Measurements from ENCODE around the gene TMEM163.
A peak's percentile ranks its signal among the peaks of the same experiment; 100 is the strongest.
"Not testable (repeated sequence)": the region's sequence is repeated elsewhere in the genome, so short reads cannot be mapped to it uniquely, and the experiment has no call there.

TMEM163 gene

GRCh38 chr2:134536296-134536695 is 182.5 kb downstream of the TMEM163 start:
- DNase-seq (ENCODE audit: low spot score) = peak; percentile 20

- no peak for DNase-seq (ENCODE audit: low spot score)
Observed at GRCh38 chr2:134532537-134532936, 186.3 kb downstream of the TMEM163 start.

DNA sequence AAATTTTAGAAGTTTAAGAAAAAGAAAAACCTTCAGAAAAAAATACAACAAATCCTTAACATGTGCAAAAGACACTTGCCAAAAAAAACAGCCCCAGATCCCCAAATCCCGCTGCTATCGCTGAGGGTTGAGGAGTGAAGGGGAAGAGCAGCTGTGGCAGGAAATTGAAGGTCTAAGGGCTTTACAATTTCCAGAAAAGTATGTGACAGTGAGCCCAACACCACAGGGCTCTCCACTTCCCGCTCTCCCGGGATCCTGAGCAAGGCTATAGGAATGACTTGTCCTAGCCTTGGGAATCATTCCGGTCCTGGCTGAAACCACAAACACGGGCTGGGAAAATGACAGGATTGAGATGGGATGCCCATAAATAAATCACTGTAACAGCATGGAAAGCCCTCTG is 191.4 kb downstream of the TMEM163 start:
- DNase-seq (ENCODE audit: low spot score) = no peak

DNA sequence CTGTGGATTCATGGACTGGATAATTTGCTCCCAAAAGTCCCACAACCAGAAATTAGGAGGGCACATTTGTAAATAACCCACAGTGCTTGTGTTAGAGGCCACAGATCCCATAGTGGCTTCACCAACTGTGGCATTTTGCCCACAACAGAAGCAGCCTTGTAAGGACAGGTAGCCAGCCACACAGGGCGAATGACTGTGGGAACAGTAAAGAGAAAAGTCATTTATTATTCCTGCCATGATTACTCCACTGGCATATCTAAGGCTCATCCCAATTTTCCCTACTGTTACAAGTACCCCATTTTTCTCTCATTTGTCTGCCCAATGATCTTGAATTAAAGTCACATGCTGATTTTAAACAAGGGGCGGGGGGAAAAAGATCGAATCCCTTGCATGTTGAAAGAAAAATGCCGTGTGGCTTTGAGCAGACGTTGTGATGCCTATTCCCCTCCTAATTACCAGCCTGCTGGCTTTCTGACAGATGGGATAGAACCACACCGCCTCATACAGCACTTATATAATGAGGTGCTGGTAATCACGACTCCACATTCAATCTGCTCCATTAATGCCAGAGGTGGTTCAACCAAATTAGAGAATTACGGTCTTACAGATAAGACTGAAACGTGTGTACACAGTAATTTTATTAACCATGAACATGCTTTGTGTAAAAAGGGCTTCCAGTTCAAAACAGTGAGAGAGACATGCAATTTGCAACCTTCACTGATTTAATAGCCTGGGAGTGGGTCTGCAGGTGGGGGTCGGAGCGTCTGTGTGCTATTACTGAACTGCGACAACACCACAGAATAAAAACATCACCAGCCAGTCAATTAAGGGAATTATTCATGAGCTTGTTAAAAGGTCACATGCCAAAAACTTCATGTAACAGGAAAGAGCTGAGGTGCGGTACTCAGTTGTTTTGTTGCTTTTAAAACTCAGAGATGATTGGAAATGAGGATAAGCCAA is 196.0 kb downstream of the TMEM163 start:
- no peak for DNase-seq (ENCODE audit: low spot score)

GRCh38 chr2:134518101-134518500 is 200.7 kb downstream of the TMEM163 start:
- no peak for DNase-seq (ENCODE audit: low spot score)

DNA sequence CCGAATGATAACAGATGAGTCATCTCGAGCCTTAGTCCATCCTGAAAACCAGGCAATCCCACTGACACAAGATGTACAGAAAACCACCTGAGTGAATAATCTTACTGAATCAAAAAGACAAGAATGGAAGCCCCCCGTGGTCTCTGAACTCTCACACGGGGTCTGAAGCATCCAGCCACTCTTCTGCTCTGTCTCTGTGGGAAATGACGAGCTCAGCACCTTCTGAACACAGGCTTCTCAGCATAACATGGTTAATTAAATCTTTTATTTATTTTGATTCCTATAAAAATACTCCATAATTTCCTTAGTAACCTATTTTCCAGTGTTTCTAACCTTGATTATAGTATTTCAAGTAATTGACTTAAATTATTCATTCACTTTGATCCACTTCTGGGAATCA is 203.7 kb downstream of the TMEM163 start:
- no peak for DNase-seq (ENCODE audit: low spot score)

DNA sequence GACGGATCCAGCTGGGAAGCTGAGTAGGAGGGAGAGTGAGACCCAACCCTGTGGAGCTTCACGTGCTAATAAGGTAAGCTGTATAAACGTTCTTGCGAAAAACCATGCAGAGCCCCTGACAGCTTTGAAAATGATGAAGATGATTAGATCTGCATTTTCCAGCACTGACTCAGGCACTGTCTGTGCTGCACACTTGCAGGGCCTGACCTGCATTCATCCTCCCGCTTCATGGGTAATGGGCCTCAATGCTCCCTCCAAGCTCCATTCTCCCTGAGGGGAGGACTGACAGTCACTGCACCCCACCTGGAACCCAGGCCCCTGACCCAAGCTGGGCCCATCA is 205.4 kb downstream of the TMEM163 start:
- DNase-seq (ENCODE audit: low spot score) = no peak

- no peak for DNase-seq (ENCODE audit: low spot score)
Observed at GRCh38 chr2:134512734-134513464, 205.9 kb downstream of the TMEM163 start.

- no peak for DNase-seq (ENCODE audit: low spot score)
Observed at GRCh38 chr2:134508391-134508790, 210.4 kb downstream of the TMEM163 start.

- no peak for DNase-seq (ENCODE audit: low spot score)
Observed at GRCh38 chr2:134507697-134508096, 211.1 kb downstream of the TMEM163 start.

DNA sequence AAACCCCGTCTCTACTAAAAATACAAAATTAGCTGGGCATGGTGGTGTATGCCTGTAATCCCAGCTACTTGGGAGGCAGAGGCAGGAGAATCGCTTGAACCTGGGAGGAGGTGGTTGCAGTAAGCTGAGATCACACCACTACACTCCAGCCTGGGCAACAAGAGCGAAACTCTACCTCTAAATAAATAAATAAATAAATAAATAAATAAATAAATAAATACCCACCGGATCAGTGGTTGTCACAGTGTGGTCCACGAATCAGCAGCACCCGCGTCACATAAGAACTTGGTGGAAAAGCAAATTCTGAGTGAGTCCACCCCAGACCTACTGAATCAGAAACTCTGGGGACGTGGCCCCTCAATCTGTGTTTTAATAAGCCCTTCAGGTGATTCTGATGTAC is 211.6 kb downstream of the TMEM163 start:
- not testable (repeated sequence) for DNase-seq (ENCODE audit: low spot score)

GRCh38 chr2:134505446-134505845 is 213.4 kb downstream of the TMEM163 start:
- no peak for DNase-seq (ENCODE audit: low spot score)

DNA sequence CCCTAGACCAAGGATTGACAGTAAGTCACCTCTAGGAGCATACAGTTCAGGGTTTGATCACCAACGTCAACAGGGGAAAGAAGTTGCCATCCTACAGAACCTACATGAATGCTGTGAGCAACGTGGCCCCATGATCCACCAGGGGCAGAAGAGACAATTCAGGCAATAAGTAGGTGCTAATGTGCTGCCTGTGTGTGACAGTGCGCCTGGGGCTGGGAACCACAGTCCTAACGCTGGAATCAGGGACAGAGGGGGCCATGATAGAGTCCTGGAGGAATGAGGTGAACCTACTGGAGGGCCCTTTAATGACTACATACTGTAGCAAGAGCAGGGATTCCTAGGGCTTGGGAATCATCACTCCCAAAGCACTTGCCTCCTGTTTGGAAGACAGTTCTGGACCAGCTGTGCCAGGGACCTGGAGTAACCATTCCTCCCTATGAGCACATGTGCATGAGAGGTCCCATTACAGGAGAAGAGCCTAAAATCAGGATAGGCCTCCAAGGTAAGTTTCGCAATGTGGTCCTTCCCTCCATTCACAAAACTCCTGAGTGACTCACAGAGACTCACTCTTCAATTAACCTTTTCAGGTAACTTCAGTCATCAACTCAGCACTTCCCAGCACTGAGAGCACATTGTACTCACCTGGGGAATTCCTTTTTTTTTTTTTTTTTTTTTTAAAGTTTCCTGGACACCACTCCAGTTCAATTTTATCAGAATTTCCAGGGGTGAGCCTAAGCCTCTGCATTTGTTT is 214.0 kb downstream of the TMEM163 start:
- no peak for DNase-seq (ENCODE audit: low spot score)

- DNase-seq (ENCODE audit: low spot score) = no peak
Observed at GRCh38 chr2:134502104-134502503, 216.7 kb downstream of the TMEM163 start.

- DNase-seq (ENCODE audit: low spot score) = no peak
Observed at GRCh38 chr2:134501476-134502091, 217.2 kb downstream of the TMEM163 start.

DNA sequence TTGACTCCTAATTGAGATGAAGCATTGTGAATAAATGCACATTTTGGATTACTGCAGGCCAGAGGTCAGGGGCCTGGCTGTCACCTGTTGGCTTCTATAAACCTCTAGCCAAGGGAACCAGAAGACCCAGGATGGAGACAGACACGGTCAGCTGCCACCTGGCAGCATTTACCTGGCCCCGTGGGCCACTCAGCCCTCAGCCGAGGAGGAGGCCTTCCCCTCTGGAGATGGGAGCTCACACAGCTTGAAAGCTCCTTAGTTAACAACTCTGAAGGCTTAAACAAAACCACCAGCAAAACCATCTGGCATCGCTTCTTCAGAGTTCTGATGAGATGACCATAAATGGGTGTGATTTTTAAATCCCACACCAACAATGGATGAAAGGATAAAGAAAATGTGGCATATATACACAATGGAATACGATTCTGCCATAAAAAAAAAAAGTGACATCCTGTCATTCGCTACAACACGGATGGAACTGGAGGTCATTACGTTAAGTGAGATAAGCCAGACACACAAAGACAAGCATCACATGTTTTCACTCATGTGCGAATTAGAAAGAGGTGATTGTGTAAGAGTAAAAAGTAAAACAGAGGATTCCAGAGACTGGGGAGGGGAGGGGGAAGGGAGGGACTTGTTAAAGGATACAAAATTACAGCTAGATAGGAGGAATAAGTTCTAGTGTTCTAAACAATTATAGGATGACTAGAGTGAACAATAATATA is 218.4 kb downstream of the TMEM163 start:
- no peak for DNase-seq (ENCODE audit: low spot score)

DNA sequence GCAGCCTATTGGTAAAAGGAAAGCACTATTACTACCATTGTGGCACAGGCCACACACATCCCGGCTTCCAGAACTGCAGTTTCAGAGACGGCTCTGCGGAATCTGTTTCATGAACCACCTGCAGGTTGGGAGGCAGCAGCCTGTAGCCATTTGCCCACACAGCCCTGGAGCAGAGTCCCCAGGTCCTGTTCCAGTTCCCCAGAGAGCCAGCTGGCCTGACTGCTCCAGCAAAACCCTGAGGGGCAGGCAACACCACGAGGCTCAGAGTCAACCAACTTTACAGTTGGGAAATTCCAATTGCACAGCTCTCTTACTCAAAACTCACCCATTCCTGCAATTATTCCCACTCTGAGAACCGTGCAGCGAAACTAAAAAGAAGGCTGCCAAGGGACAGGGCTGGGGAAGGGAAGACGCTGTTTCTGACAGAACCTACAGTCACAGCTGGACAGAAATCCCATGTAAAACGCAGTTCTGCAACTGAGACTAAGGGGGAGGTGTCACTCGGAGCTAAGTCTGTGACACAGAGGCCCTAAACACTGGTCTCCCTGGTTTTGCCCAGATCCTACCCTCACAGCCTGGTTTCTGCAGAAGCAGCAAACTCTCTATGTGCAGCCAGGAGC is 219.4 kb downstream of the TMEM163 start:
- no peak for DNase-seq (ENCODE audit: low spot score)

GRCh38 chr2:134498654-134499053 is 220.1 kb downstream of the TMEM163 start:
- no peak for DNase-seq (ENCODE audit: low spot score)

DNA sequence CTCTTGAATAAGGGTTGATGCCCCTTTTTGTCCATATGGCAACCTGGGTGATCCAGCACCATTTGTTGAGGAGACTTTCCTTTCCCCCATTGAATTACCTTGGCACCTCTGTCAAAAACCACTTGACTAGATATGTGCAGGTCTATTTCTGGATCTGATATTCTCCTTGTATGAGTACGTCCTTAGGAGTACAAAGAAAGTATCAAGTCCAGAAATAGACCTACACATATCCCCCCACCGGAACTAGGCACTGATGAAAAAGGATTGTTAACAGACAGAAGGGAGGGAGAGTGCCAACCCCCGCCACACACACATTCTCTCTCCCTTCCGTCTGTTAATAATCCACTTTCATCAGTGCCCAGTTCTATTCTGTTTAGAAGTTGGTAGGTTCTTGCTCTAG is 225.0 kb downstream of the TMEM163 start:
- no peak for DNase-seq (ENCODE audit: low spot score)

- no peak for DNase-seq (ENCODE audit: low spot score)
Observed at GRCh38 chr2:134491771-134492441, 226.9 kb downstream of the TMEM163 start.

All from iPS-NIHi11 (cell line).